NB4 (cell line): ENCODE measurements around the gene HOXB6.

Experiments
- CTCF ChIP-seq: IDR thresholded peaks from one replicate; pipeline ENCODE4 v1.5.1; 2012; ENCODE audit warnings: low read depth, low read length
- MYC ChIP-seq: IDR thresholded peaks from 2 replicates; pipeline ENCODE4 v1.6.1; 2011; ENCODE audit warnings: low read depth, low read length
- POLR2A ChIP-seq: IDR thresholded peaks from 2 replicates; pipeline ENCODE4 v1.6.1; 2011; ENCODE audit warnings: mild to moderate bottlenecking; ENCODE audit not compliant: insufficient read length; ENCODE audit errors: extremely low read depth

GRCh38 chr17:48577946-48578615 lies 26.7 kb downstream of the HOXB6 start, which contains the start of gene HOXB4:
- TF ChIP-seq CTCF = no peak
- TF ChIP-seq POLR2A = no peak
- no peak for TF ChIP-seq MYC
